GM18505 (cell line): Measurements from ENCODE around the gene SLITRK6.
"Not testable (repeated sequence)": the region's sequence is repeated elsewhere in the genome, so short reads cannot be mapped to it uniquely, and the experiment has no call there.

Experiments
- ATAC-seq: cut with Tn5 transposase; IDR thresholded peaks from one replicate; pipeline ENCODE4 v1.9.1; 2021; ENCODE audit not compliant: unreplicated experiment
- POLR2A ChIP-seq: IDR thresholded peaks from 4 replicates; pipeline ENCODE4 v1.6.1; 2011; ENCODE audit warnings: borderline replicate concordance; ENCODE audit not compliant: insufficient read depth, insufficient read length; ENCODE audit errors: extremely low read depth

SLITRK6 gene

DNA sequence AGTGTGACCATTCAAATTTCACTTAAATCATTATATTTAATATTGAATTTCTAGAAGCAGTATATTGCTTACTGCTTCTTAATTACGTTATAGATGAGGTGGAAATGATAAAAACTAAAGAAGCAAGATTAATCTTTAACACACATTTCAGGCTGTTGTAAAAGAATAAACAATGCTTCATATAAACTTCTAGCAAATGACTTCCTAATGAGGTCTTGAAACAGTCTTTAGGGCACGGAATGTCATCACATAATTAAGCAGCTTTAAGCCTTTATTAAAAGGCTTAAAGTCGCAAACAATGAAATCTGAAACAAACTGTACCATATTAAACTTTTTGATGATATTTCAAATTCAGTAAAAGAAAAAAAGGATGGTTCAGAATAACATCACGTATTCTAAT, 1.9 kb downstream of the SLITRK6 start:
- ATAC-seq, result no peak
- no peak for TF ChIP-seq POLR2A

DNA sequence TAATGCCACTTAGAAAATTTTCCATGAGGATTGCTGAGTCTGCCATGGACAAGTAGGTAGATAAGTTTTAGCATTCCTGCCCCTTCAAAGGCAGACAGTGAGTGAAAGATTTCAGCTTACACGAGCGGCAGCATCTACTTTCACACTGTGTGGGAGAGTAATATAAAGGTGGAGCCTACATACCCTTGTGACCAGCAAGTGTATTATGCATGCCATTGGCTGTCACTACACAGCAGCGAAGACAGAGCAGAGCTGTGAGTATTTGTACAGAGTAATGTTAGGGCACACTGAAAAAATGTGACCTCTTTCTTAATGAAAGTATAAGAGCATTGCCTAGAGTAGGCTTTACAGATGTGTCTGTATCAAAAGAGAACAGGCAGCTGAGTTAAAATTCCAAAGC, 14.0 kb downstream of the SLITRK6 start:
- TF ChIP-seq POLR2A, result no peak
- ATAC-seq, result no peak

DNA sequence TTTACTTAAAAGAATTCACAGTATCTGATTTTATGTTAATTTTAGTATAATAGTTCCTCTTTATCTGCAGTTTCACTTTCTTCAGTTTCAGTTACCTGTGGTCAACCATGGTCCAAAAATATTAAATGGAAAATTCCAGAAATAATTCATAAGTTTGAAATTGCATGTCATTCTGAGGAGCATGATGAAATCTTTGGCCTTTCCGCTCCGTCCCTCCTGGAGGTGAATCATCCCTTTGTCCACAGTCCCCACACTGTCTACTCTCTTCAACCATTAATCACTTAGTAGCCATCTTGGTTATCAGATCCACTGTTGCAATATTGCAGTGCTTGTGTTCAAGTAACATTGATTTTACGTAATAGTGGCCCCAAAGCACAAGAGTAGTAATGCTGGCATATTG, 26.9 kb downstream of the SLITRK6 start:
- ATAC-seq, result no peak
- no peak for TF ChIP-seq POLR2A

DNA sequence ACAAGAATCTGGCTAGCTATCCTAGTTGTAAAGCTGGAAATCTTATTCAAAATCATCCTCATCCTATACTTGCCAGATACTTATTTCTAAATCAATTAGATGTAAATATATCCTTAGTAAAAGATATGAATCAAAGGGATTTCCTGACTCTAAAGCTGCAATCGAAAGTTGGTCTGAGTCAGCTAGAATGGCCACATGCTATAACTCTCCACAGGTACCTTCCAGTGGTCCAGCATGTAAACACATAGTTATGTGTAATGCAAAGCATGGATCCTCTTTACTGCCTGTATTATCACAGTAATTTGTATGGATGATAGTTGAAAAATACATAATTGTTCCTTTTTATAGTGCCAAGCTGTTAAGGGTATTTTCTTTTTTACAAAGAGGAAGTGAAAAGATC, 27.4 kb downstream of the SLITRK6 start:
- no peak for ATAC-seq
- TF ChIP-seq POLR2A, result no peak

DNA sequence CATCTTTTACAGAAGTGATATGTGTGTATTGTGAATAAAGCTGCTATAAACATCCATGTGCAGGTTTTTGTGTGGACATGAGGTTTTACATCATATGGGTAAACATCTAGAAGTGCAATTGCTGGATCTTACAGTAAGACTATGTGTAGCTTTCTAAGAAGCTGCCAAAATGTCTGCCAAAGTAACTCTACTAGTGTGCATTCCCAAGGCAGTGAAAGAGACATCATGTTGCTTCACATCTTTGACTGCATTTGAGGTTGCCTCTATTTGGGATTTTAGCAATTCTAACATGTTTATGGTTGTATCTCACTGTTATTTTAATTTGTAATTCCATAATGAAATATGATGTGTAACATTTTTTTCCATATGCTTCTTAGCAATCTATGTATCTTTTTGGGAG, 30.3 kb downstream of the SLITRK6 start:
- no peak for ATAC-seq
- no peak for TF ChIP-seq POLR2A

DNA sequence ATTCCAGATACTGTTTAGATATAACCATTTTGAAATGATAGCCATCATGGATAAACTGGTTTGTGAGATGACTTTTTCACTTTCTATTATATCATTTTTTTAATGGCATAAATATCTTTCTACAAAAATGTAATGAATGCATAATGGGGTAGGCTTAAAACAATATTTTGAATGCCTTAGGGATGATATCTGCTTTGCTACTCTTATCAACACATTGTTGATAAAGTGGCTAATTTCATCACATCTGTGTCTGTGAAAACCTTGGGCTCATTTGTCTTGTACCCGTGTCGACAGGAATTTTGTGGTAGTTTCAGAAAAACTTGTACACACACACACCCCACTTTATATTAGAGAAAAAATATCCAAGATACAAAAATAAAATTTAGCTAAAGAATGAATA, 44.1 kb downstream of the SLITRK6 start:
- no peak for ATAC-seq
- no peak for TF ChIP-seq POLR2A

DNA sequence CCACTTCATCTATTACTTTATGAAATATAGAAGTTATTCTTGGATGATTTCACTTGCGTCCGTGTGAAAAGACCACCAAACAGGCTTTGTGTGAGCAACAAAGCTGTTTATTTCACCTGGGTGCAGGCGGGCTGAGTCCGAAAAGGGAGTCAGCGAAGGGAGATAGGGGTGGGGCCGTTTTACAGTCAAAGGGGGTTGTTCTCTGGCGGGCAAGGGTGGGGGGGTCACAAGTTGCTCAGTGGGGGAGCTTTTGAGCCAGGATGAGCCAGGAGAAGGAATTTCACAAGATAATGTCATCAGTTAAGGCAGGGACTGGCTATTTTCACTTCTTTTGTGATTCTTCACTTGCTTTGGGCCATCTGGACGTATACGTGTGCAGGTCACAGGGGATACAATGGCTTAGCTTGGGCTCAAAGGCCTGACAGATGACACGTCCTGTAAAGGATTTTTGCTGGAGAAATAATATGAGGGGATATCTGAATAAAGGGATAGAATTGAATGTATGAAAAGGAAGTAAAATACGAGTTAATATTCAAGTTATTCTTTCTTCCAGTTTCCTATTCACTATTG, 55.9 kb downstream of the SLITRK6 start:
- not testable (repeated sequence) for ATAC-seq
